Vagina (tissue), 2 donors: Measurements from ENCODE around the gene NFIB. TPM values are rescaled to one million over a fixed set of nuclear protein-coding genes. Genes with fewer than 3 reads are reported as not detected.

Experiments used
- DNase-seq, 2 donors: peaks; one replicate each; pipeline ENCODE4 v3.0.0-alpha.2; 2017; ENCODE audit errors: extremely low spot score in 2 of 2
- H3K27ac ChIP-seq: fragments of 200-600 bp; sonication (generic); one replicate; pipeline ENCODE4 v1.5.1; 2019
- H3K27me3 ChIP-seq: fragments of 200-600 bp; sonication (generic); one replicate; pipeline ENCODE4 v1.5.1; 2019
- H3K36me3 ChIP-seq, 2 donors: fragments of 200-600 bp; sonication (generic); one replicate each; pipeline ENCODE4 v1.5.1; 2017 to 2019
- H3K4me1 ChIP-seq: fragments of 200-600 bp; sonication (generic); one replicate; pipeline ENCODE4 v1.5.1; 2019
- H3K4me3 ChIP-seq, 2 donors: fragments of 200-600 bp; sonication (generic); 1 replicate in 1 of 2; 2 replicates in 1 of 2; pipeline ENCODE4 v1.5.1; 2016 to 2019
- H3K9me3 ChIP-seq: fragments of 200-600 bp; sonication (generic); one replicate; pipeline ENCODE4 v1.5.1; 2019
- CTCF ChIP-seq, 3 experiments: fragments of 450-650 bp in 2 of 3; fragments of 200-600 bp in 1 of 3; sonication (generic) in 1 of 3; IDR thresholded peaks; one replicate each; pipeline ENCODE4 v1.5.1; 2017 to 2019; ENCODE audit warnings: antibody characterized with exemption in 3 of 3, mild to moderate bottlenecking in 2 of 3, moderate library complexity in 2 of 3
- POLR2A ChIP-seq, 2 donors: fragments of 450-650 bp; IDR thresholded peaks; one replicate each; pipeline ENCODE4 v1.6.1; 2017; ENCODE audit warnings: antibody characterized with exemption in 2 of 2, mild to moderate bottlenecking in 2 of 2, moderate library complexity in 2 of 2
- POLR2AphosphoS5 ChIP-seq, 2 donors: sonication (generic); formaldehyde crosslinking; IDR thresholded peaks; one replicate each; pipeline ENCODE4 v1.9.0; 2017; ENCODE audit warnings: antibody characterized with exemption in 2 of 2, mild to moderate bottlenecking in 2 of 2, low read depth in 1 of 2; ENCODE audit not compliant: insufficient read depth in 1 of 2
- intact Hi-C: fragments of 100-400 bp; cut with DNase I; formaldehyde crosslinking; loops from one replicate; pipeline ENCODE4 v1.15.1; 2023
- total RNA-seq: library from RNA; depleted of rRNA; stranded (reverse); fragments of >200 nt; gene quantifications from one replicate; pipeline ENCODE4 v1.2.3, GENCODE V29; 2016

Gene NFIB
- total RNA-seq, 1 donor from 2014 or later: 73.4 TPM

- Histone ChIP-seq H3K36me3 (no peaks in the 10 kb centered on the region), H3K9me3 (no peaks in the 10 kb centered on the region), H3K4me1 (peaks cover 22% of the 10 kb centered on the region), H3K4me3 (no peak overlapping the region), H3K27ac (no peak overlapping the region), H3K27me3 (no peaks in the 10 kb centered on the region)
- intact Hi-C loops: no loop called here
- no peak for TF ChIP-seq POLR2A (IDR thresholded peaks at IDR 0.05)
- no peak for TF ChIP-seq POLR2AphosphoS5 (IDR thresholded peaks at IDR 0.05; ENCODE audit: insufficient read depth in 1 of 2, low read depth in 1 of 2)
- DNase-seq: no peak
Measured at GRCh38 chr9:14214065-14214684, 99.8 kb downstream of the NFIB start.

- Histone ChIP-seq H3K27me3 (no peaks in the 10 kb centered on the region), H3K27ac (no peak overlapping the region), H3K9me3 (no peaks in the 10 kb centered on the region), H3K4me1 (peaks cover 23% of the 10 kb centered on the region), H3K4me3 (no peak overlapping the region), H3K36me3 (no peaks in the 10 kb centered on the region)
- TF ChIP-seq POLR2AphosphoS5 (IDR thresholded peaks at IDR 0.05; ENCODE audit: insufficient read depth in 1 of 2, low read depth in 1 of 2) (no peak), POLR2A (IDR thresholded peaks at IDR 0.05) (no peak), CTCF (IDR thresholded peaks at IDR 0.05) (no peak)
- DNase-seq: no peak
- intact Hi-C loops: no loop called here
Measured at GRCh38 chr9:14213504-14213903, 100.4 kb downstream of the NFIB start.

- Histone ChIP-seq H3K27me3 (no peaks in the 10 kb centered on the region), H3K9me3 (no peaks in the 10 kb centered on the region), H3K27ac (no peak overlapping the region), H3K4me3 (no peak overlapping the region), H3K36me3 (no peaks in the 10 kb centered on the region), H3K4me1 (peaks cover 17% of the 10 kb centered on the region)
- DNase-seq: no peak
- TF ChIP-seq POLR2A (IDR thresholded peaks at IDR 0.05) (no peak), CTCF (IDR thresholded peaks at IDR 0.05) (no peak), POLR2AphosphoS5 (IDR thresholded peaks at IDR 0.05; ENCODE audit: insufficient read depth in 1 of 2, low read depth in 1 of 2) (no peak)
- intact Hi-C loops: no loop called here
Measured at GRCh38 chr9:14212697-14213420, 101.1 kb downstream of the NFIB start.

GRCh38 chr9:14212077-14212476, 101.9 kb downstream of the NFIB start:
- H3K27ac ChIP-seq: no peak overlapping the region
- H3K4me1 ChIP-seq: peaks cover 15% of the 10 kb centered on the region
- H3K27me3 ChIP-seq: no peaks in the 10 kb centered on the region
- no peaks in the 10 kb centered on the region for H3K36me3 ChIP-seq
- no peak overlapping the region for H3K4me3 ChIP-seq
- DNase-seq: no peak
- TF ChIP-seq POLR2AphosphoS5 (IDR thresholded peaks at IDR 0.05; ENCODE audit: insufficient read depth in 1 of 2, low read depth in 1 of 2) (no peak), CTCF (IDR thresholded peaks at IDR 0.05) (no peak), POLR2A (IDR thresholded peaks at IDR 0.05) (no peak)
- no peaks in the 10 kb centered on the region for H3K9me3 ChIP-seq
- intact Hi-C loops: no loop called here

- peaks cover 15% of the 10 kb centered on the region for H3K4me1 ChIP-seq
- TF ChIP-seq POLR2A (IDR thresholded peaks at IDR 0.05) (no peak), POLR2AphosphoS5 (IDR thresholded peaks at IDR 0.05; ENCODE audit: insufficient read depth in 1 of 2, low read depth in 1 of 2) (no peak), CTCF (IDR thresholded peaks at IDR 0.05) (no peak)
- H3K9me3 ChIP-seq: no peaks in the 10 kb centered on the region
- DNase-seq: no peak
- no peaks in the 10 kb centered on the region for H3K27me3 ChIP-seq
- intact Hi-C loops: no loop called here
- no peak overlapping the region for H3K4me3 ChIP-seq
- no peaks in the 10 kb centered on the region for H3K36me3 ChIP-seq
- H3K27ac ChIP-seq: no peak overlapping the region
Measured at GRCh38 chr9:14211564-14211963, 102.4 kb downstream of the NFIB start.
